GM21390 (cell line): ENCODE measurements around the gene CCDC69.

Experiments used
- ATAC-seq: cut with Tn5 transposase; IDR thresholded peaks from one replicate; pipeline ENCODE4 v1.9.1; 2021; ENCODE audit not compliant: unreplicated experiment

CCDC69 gene

GRCh38 chr5:151171529-151171928 lies 52.4 kb downstream of the CCDC69 start:
- ATAC-seq, result no peak

GRCh38 chr5:151168602-151169344 lies 55.1 kb downstream of the CCDC69 start:
- ATAC-seq, result no peak

DNA sequence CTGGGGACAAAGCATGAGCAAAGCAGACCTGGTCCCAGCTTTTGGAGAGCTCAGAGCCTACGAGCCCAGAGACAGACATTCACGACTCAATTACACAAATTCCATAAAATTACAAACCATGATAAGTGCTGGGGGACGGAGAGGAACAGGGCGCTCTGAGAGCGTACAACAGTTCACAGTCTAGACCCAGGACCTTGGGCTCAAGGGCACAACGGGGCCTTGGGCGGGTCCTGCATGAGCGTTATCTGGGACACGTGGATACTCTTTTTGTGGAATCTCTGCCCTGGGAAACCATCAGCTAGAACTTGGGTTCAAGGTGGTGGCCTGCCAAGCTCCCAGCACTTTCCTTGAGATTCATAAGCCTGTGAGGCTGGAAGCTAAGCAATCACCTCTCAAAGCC lies 56.9 kb downstream of the CCDC69 start:
- ATAC-seq, result no peak

DNA sequence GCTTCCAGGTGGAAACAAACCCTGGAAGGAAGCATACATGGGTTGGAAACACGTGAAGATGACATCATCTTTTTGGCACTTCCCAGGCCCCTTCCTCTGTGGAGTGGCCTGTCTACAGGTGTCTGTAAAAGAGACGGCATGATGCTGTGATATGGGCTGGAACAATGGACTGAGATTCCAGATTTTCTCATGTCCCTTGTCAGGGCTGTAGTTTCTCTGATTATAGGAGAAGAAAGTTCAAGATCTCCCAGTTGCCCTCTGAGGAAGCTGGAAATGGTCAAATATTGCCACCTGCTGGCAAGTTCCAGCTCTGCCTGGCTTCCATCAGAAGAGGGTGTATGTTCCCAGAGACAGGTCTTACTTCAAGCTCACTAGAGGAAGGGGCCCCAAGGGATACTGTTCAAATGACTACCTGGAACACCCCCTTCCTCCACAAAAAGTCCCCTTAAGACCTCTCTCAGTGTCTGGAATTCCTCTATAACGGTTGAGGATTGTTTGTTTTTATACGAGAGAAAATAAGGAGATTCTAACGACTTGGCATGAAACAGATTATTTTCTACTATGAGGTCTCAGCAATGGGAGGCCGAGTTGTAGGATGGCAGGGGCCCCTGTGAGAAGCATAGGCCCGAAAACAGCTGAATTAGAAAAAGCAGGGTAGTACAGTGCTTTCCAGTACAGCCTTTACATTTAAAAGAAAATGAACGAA lies 59.1 kb downstream of the CCDC69 start:
- ATAC-seq, result peak; percentile 80

DNA sequence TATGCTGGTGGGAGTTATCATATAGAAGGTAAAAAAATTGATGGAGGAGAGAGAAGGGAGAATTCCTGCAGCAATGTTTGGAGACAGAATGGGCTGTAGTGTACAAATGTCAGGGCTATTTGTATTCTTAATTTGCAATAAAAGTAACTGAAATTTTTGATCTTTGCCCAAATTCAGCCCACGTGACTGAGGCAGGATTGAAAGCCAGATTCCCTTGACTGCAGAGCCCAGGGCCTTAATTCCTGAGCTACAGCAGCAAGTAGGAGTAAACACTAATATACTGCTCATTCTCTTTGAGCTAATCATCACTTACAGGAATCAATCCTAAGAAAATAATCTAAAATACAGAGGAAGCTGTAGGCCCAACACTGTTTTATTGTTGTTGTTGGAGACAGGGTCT lies 61.1 kb downstream of the CCDC69 start:
- no peak for ATAC-seq

DNA sequence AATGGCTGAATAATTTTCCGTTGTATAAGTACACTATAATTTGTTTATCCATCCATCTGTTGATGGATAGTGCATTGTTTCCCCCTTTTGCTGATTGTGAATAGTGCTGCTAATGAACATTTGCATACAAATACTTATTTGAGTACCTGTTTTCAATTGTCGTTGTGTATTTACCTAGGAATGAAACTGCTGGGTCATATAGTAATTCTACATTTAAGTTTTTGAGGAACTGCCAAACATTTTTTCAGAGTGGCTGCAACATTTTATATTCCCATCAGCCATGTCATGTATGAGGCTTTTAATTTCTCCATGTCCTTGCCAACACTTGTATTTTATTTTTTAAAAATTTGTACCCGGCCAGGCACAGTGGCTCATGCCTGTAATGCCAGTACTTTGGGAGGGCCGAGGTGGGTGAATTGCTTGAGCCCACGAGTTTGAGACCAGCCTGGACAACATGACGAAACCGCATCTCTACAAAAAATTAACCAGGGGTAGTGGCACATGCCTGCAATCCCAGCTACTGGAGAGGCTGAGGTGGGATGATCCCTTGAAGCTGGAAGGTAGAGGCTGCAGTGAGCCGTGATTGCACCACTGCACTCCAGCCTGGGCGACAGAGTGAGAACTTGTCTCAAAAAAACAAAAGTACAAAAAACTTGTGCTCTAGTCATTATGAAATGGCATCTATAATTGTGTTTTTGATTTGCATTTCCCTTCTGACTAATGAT lies 64.1 kb downstream of the CCDC69 start:
- peak; percentile 24 for ATAC-seq

GRCh38 chr5:151158287-151158661 lies 65.6 kb downstream of the CCDC69 start:
- no peak for ATAC-seq

DNA sequence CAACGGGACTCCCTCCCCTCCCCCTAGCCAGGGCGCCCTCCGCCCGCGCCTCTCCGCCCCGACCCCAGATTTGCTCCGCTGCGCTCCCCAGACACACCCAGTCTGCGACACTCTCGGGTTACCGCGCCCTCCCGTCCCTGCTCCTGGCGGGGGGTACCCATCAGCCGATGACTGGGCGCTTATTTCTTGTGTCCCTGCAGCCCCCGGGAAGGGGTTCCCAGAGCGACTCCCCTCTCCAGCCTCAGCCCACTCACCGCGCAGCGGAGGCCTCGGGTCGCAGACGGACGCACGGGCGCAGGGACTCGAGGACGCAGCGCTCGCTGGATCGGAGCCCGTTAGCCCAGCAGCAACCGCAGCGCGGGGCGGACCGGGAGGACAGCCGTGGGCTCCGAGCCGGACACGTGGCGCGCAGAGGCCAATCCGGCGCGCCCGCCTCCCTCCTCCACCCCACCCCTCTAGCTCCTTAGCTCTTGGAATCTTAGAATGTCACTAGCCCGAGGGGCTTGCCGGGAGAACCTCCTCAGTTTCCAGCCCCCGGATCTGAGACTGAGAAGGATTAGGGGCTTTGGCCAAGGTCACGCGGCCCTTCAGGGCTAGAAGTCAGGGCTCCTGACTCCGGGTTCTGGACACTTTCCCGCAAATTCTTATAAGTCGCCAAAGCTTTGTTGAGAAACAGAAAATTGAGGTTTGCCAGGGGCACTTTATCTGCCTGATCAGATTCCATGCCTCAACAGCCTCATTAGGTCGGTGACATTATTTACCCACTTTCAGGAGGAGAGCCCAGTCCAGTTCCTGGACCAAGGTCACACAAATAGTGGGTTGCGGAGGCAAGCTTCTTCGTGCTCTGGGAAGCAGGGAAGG lies 66.2 kb downstream of the CCDC69 start, which contains the start of gene ANXA6:
ANXA6 (minus strand) TSS at position 354 of the 861 bp plus-strand sequence. CDS start 9,878 bp downstream, outside the sequence.
- ATAC-seq, result peak; percentile 49

DNA sequence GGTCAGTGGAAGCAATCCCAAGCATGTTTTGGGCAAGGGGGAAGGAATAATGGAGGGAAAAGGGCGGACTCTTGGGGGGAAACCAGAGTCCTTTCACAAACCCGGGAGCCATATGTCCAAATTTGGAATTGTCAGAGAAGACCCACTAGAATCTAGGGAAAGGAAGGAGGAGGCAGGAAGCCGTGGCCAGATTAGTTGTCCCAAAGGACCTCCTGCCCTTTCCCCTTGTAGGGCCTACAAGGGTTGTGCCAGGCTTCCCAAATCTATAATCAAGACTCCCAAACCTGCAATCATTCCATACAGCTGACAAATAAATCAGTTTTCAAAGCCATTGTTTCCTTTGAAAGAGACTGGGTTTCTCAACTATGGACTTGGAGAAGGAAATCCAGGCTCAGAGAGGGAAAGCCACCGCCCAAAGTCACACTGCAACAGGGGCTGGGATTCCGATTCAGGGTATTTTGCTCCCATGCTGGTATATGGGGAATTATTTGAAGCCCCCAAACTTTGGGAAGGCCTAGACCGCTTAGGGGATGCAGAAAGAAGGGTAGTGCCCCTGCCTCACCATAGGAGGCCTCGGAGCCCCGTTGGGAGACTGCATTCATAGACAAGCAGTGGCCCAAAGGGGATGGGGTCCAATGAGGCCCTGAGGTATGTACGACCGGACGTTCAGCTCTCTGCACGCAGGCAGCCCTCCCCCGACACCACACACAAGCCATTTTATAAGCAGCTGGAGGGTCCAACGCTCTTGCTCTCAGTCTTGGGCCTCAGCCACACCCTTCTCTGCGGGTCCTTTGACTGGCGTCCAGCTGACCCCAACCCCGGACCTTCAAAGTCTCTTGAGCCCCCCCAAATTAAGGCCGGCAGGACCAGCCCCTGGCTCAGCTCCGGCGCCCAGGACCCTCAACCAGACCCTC lies 67.1 kb downstream of the CCDC69 start:
- ATAC-seq, result no peak

DNA sequence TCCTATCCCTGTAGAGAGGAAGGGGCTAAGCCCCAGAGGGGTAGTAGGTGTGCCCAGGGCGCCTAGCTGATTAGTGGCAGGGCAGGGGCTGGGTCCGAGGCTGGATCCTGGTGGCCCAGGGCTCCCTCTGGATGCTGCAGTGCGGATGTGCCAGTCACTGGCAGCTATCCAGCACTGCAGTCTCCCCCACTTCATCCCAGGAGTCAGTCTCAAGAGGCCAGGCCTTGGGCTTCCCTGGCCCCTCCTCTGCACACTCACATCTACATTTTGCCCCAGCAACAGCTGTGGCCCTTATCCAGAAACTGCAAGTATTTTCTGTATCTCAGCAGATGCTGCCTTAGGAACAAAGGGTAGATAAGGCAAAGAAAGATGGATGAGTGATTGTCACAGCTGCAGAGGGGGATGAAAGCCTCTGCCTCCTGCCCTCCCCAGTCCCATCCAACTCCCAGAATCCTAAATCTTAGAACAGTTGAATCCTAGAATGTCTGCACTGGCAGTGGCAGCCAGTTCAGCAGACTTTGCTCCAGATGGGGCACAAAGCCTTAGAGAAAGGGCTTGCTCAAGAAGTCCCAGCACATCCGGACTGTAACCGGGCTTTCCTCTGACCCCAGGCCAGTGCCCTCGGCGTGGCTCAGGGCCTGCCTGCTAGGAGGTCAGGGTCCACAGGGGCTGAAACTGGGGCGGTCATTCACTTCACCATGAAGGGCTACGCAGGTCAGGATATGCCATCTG lies 68.0 kb downstream of the CCDC69 start:
- peak; percentile 33 for ATAC-seq

DNA sequence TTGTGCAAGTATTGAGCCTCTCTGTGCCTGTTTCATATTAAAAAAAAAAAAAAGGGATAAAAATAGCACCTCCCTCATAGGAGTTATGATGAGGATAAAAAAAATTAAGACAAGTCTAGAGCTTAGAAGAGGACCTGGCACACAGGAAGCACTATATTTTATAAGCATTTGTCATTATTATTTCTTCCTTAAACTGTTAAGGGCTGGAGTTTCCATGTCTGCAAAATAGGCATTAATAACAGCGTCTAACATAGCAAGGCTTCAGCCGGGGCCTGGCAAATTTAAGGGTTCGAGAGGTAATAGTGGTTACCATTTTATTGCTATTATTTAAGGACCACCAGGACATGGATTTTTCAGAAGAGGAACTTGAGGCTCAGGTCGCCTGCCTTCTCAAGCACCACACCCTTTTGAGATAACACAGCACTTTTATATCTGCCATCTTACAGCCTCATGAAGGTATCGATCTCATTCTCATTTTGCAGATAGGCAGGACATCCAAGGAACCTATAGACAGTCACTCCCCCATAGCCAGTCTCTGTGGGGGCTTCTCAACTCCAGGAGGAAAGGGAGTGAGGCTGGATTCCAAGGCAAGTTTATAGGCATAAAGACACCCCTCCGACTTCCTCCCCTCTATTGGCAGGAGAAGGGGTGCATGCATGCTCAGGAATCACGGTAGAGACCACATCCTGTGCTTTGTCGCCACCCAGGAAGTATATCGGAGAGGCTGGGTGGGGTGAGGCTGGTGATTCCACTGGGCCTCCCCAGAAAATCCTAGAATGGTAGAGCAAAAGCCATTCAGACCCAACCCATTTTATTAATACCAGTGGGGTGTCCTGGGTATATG lies 68.7 kb downstream of the CCDC69 start:
- ATAC-seq, result peak; percentile 27

- ATAC-seq, result no peak
Measured at GRCh38 chr5:151153766-151154272, 70.1 kb downstream of the CCDC69 start.

DNA sequence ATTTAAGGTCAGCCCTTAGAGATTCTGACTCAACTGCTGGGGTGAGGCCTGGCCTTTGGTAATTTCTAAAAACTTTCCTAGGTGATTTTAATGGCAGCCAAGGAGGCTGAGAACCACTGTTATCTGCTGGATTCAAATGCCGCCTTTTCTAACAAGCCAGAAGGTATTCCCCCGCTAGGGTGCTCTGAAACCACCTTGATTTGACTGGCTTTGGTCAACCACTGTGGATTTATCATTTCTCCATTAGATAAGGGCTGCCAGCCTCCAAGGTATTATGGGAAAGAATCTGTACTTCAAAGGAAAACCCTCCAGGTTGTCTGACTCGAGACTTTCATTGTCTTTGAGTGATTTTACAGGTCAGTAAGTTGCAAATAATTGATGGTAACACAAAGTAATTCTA lies 70.6 kb downstream of the CCDC69 start:
- ATAC-seq, result no peak

DNA sequence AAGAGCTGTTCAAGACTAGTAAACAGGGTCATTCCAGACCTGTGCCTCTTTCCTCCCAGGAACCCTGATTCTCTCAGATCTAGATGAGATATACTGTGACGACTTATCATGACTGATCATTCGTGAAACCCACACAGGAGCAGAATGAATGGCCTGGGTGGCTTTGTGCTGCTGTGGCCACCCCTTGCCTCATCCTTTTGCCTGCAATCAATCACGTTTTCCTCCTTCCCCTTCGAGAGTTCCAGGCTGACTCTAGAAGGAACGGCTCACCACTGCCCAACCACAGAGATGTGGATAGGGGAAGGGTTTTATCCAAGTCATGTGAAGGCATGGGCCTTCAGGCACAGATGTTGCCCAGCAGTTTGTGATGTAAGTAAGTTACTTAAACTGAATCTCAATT lies 72.1 kb downstream of the CCDC69 start:
- peak; percentile 22 for ATAC-seq

DNA sequence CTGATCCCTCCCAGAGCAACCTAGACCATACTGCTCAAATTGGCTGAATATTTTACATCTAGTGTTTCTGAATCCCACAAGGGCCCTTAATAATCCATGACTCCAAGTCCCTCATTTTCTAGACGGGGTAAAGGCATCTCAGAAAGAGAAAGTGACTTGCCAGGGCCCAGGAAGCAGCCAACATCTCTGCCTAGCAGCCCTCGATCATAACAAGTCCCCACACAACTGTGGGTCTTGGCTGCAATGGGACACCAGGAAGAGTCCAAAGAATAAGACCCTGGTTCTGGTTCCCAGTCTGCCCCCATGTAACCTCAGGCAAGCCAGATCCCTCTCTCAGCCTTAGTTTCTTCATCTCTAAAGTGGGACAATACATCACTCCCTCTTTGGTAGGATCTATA lies 72.6 kb downstream of the CCDC69 start:
- ATAC-seq, result no peak

DNA sequence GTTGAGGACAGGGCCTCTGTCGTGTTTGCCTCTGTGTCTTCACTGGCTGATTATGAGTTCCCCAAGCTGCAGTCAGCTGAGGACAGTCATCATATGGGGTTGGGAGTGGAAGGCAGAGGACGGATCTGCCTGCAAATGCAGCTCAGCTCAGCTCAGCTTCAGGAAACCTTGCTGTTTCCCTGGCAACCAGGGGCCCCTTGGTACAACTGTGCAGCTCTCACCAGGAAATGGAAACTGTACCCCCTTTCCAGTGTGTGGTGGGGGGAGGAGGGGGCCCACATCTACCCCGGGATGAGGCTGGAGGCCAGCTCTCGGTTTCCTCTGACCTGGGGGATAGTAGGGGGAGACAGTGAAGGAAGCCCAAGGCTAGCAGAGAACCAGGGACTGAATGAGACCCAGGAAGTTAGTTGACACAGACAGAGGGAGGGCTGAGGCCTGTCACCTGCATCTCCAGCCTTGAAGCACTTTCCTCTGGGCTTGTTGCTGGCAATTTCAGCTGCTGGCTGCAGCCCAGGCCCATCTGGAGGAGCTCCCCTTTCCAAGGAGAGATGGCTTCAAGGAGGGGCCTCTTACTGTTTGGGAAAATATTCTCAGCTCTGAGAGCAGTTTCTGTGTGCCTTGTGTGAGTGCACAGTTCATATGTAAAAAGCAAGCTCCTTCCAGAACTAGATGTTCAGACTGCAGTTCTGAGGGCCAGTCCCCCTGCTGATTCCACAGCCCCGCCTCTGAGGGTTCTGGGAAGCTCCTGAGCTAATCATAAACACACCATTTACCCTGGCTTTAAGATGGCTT lies 73.2 kb downstream of the CCDC69 start:
- peak; percentile 67 for ATAC-seq

DNA sequence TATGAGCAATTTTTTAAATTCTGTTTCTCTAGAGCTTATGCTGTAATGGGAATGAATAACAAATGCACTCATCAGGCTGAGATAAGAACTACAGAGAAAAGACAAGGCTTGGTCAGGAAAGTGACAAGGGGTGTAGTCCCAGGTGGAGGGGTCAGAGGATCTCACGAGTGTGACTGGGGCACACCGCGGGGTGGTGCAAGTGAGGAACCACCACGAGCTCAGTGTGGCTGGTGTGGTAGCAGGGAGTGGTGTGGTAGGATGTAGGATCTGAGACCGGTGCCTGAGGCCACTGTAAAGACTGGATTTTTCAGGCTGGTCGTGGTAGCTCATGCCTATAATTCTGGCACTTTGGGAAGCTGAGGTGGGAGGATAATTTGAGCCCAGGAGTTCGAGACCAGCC lies 75.3 kb downstream of the CCDC69 start:
- no peak for ATAC-seq
